T-helper 1 cell treated with Interleukin-12 subunit alpha and Interleukin-12 subunit beta and Interleukin-4 antibody, amounts not matched to agents 30 μg/mL and 1 μg/mL, for 36 hours (primary cell): ENCODE results near the gene GAL3ST2.
"Not testable (repeated sequence)": the region's sequence is repeated elsewhere in the genome, so short reads cannot be mapped to it uniquely, and the experiment has no call there.

ENCODE experiments used
- H3K27ac Mint-ChIP-seq: one replicate; pipeline ENCODE4 v1.8.0; 2021; ENCODE audit warnings: mild to moderate bottlenecking, mixed read lengths
- H3K27me3 Mint-ChIP-seq: one replicate; pipeline ENCODE4 v1.8.0; 2021; ENCODE audit warnings: low read depth, mixed read lengths
- H3K36me3 Mint-ChIP-seq: one replicate; pipeline ENCODE4 v1.8.0; 2021; ENCODE audit warnings: low read depth, mixed read lengths
- H3K4me1 Mint-ChIP-seq: one replicate; pipeline ENCODE4 v1.8.0; 2021; ENCODE audit warnings: low read depth, mixed read lengths
- H3K4me3 Mint-ChIP-seq: one replicate; pipeline ENCODE4 v1.8.0; 2021; ENCODE audit warnings: mild to moderate bottlenecking, moderate library complexity, mixed read lengths
- H3K9me3 Mint-ChIP-seq: one replicate; pipeline ENCODE4 v1.8.0; 2021; ENCODE audit warnings: mixed read lengths

The GAL3ST2 gene

DNA sequence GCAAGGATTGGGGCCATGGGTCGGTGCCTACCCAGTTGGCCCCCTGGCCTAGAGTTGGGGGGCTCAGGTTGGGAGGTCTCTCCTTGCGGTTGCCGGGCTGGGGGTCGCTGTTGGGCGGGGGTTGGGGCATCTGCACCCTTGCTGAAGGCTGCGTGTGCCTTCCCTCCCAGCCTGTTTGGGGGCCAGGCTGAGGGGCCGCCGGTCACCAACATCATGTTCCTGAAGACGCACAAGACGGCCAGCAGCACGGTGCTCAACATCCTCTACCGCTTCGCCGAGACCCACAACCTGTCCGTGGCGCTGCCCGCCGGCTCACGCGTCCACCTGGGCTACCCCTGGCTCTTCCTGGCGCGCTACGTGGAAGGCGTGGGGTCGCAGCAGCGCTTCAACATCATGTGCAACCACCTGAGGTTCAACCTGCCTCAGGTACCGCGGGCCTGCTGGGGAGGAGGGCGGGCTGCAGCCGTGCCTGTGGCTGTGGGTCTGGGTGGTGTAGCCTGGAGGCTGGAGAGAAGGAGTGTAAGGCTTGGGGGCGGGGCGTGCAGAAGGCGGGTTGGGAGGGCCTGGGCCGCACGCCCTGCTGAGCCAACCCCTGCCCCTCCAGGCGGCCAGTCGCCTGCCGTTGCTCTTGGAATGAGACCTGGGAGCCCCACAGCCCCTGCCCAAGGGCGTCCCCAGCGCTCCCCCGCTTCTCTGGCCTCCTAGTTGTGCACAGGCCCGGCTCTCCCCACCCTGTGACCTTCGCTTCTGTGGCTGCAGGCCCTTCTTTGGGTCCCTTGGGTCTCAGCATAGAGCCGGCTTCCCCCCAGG is 25.2 kb downstream of the GAL3ST2 start:
- no peaks in the 10 kb centered on the region for H3K9me3 Mint-ChIP-seq
- no peaks in the 10 kb centered on the region for H3K36me3 Mint-ChIP-seq
- no peak overlapping the region for H3K27ac Mint-ChIP-seq
- H3K27me3 Mint-ChIP-seq: no peaks in the 10 kb centered on the region
- peaks cover 7% of the 10 kb centered on the region for H3K4me1 Mint-ChIP-seq
- H3K4me3 Mint-ChIP-seq: no peak overlapping the region

DNA sequence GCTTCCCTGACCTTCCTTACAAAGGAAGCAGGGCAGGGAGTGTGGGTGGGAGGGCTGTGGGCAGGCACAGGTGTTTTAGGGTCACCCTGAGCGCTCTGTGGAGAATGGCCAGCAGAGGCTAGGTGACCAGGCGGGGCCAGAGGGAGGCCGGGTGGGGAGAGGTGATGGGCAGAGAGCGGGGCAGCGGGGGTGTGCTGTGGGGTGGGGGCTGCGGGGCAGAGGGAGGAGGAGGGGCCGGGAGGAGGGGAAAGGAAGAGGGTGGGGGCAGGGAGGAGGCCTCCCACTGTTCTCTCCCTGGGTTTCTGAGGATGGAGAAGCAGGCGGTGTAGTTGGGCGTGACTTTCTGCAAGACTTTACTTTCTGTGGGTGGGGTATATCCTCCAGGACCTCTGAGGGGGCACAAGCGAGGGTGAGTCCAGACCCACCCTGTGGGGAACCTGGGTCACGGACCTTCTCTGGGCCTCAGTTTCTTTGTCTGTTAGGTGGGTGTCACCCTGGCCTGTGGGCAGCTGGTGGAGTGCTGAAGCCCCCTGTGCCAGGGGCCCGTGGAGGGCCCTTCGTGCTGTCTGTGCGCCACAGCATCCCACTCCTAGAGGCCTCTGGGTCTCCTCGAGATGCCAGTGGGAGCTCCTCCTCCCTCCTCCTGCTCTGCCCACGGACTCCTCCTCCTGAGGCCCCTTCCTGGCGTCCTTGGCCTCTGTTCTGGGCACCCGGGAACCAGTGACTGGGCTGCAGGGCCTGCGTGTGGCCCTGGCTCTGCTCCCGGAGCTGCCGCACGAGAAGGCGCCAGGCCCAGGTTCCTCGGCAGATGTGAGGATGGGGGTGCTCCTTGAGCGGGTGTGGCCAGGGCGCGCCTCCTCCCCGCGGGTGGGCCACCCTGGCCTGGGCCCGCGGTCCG is 26.0 kb downstream of the GAL3ST2 start:
- Mint-ChIP-seq H3K36me3 (no peaks in the 10 kb centered on the region), H3K27me3 (no peaks in the 10 kb centered on the region), H3K4me1 (peaks cover 7% of the 10 kb centered on the region), H3K9me3 (no peaks in the 10 kb centered on the region), H3K27ac (no peak overlapping the region), H3K4me3 (no peak overlapping the region)

DNA sequence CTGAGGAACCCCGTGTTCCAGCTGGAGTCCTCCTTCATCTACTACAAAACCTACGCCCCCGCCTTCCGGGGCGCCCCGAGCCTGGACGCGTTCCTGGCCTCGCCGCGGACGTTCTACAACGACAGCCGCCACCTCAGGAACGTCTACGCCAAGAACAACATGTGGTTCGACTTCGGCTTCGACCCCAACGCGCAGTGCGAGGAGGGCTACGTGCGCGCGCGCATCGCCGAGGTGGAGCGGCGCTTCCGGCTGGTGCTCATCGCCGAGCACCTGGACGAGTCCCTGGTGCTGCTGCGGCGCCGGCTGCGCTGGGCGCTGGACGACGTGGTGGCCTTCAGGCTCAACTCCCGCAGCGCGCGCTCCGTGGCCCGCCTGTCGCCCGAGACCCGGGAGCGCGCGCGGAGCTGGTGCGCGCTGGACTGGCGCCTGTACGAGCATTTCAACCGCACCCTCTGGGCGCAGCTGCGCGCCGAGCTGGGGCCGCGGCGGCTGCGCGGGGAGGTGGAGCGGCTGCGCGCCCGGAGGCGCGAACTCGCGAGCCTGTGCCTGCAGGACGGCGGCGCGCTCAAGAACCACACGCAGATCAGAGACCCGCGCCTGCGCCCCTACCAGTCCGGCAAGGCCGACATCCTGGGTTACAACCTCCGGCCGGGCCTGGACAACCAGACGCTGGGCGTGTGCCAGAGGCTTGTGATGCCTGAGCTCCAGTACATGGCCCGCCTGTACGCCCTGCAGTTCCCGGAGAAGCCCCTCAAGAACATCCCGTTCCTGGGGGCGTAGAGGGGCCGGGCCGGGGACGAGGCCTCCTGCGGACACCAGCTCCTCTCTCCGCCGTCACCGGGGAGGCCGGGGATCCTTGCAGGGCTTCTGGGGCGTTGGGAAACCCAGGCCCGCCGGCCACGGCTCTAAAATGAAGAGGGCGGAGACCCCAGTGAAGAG is 27.0 kb downstream of the GAL3ST2 start:
- peak overlapping the region; percentile 66 for H3K4me3 Mint-ChIP-seq
- H3K9me3 Mint-ChIP-seq: no peaks in the 10 kb centered on the region
- H3K27ac Mint-ChIP-seq: no peak overlapping the region
- H3K4me1 Mint-ChIP-seq: peaks cover 7% of the 10 kb centered on the region
- H3K27me3 Mint-ChIP-seq: no peaks in the 10 kb centered on the region
- H3K36me3 Mint-ChIP-seq: no peaks in the 10 kb centered on the region

DNA sequence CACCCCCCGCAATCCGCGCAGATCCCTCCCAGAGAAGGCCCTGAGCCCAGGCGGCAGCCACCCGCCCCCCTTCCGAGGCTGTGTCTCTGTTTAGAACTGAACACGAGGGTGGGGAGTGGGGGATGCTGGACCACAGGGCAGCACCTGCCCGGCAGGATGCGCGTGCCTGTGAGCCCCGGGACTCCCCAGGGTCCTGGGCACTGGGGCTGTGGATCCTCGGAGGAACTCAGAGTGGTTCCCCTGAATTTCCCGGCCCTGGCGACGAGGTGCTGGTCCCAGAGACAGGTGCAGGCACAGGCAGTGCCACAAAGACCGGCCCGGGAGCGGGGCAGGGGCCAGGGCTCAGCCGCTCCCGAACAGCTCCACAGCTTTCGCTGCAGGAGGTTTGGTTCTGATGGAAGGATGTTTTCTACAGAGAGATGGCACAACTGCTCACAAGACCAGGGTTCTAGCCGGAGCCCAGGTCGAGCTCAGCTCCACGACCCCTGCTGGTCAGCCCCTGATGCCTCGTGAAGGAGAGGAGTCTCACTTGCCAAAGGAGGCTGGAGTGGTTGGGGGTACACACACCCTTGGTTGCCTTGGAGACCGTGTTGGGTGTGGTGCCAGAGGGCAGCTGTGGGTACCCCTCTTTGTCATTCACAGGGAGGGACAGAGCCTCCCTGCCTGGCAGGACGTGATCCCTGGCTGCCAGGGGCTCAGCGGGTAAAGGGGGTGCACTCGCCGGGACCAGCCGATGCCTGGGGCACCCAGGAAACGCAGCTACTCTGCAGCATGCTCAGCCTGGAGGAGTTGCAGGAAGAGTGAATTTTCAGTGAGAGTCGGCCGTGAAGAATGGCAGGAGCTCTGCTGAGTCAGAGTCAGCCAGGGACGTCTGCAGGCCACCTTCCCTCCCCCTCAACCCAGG is 28.0 kb downstream of the GAL3ST2 start:
- no peaks in the 10 kb centered on the region for H3K9me3 Mint-ChIP-seq
- peak overlapping the region; percentile 21 for H3K4me3 Mint-ChIP-seq
- peaks cover 7% of the 10 kb centered on the region for H3K4me1 Mint-ChIP-seq
- no peaks in the 10 kb centered on the region for H3K36me3 Mint-ChIP-seq
- no peaks in the 10 kb centered on the region for H3K27me3 Mint-ChIP-seq
- no peak overlapping the region for H3K27ac Mint-ChIP-seq

DNA sequence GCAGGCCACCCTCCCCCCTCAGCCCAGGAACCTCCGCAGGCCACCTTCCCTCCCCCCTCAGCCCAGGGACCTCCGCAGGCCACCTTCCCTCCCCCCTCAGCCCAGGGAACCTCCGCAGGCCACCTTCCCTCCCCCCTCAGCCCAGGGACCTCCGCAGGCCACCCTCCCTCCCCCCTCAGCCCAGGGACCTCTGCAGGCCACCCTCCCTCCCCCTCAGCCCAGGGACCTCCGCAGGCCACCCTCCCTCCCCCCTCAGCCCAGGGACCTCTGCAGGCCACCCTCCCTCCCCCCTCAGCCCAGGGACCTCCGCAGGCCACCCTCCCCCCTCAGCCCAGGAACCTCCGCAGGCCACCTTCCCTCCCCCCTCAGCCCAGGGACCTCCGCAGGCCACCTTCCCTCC is 29.6 kb downstream of the GAL3ST2 start:
- H3K27ac Mint-ChIP-seq, H3K36me3 Mint-ChIP-seq, H3K4me3 Mint-ChIP-seq, H3K27me3 Mint-ChIP-seq, H3K9me3 Mint-ChIP-seq, H3K4me1 Mint-ChIP-seq: not testable (repeated sequence)

DNA sequence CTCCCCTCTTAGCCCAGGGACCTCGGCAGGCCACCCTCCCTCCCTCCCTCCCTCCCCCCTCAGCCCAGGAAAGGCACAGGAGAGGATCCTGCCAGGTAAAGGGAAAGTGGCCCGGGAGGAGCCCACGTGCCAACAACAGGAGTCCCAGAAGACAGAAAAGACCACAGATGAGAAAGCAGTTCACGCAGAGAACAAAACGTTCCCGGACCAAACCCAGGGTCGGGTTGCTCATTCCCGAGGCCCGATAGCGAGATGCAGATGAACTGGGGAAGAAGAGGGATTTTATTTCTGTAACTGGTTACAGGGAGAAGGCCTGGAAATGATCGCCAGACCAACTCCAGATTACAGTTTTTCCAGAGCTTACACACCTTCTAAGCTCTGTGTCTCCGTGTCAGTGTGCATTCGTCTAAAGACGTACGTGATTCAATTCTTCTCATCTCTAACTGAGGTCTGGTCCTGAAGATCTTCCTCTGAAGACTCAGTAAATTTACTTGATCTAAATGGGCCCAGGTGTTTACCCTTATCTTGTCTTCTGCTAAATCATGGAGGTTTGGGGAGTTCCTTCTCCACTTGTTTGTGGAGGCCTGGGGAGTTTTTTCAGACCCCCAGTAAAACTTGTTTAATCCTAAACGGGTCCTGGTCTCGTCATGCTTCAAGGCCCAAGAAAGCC is 31.6 kb downstream of the GAL3ST2 start:
- Mint-ChIP-seq H3K9me3 (no peaks in the 10 kb centered on the region), H3K27me3 (no peaks in the 10 kb centered on the region), H3K36me3 (no peaks in the 10 kb centered on the region), H3K4me3 (no peak overlapping the region), H3K4me1 (peaks cover 7% of the 10 kb centered on the region), H3K27ac (peak overlapping the region; percentile 7)

DNA sequence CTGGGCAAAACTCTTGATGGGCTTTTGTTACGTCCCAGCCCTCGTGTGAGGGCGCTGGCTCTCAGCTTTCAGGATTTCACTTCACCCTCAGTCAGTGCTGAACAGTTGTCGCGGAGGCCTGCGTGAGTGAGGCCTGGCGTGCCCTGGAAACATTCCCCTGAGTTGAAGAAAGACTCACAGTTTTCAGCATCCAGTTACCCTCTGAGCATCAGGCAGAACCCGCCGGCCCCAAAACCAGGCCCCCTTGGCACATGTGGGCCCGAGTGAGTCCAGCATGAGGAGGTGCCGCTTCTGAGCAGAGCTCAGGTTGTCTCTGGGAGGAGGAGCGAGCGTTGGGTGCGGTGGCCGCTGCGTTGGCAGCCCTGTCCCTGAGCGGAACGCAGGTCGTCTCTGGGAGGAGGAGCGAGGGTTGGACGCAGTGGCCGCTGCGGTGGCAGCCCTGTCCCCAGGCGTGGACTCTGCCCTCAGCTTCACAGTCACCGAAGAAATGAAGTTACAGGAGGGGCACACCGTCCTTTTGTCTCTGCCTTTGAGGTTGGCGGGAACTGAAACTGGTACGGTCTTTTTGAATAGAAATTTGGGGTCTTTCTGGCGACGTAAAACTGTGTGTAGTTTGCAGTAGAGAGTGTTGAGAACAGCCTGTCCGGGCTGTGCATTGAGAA is 32.2 kb downstream of the GAL3ST2 start, which contains the start of gene NEU4:
NEU4 (plus strand) TSS at position 473 of the 662 bp plus-strand sequence. CDS start 5,292 bp downstream, outside the sequence.
- Mint-ChIP-seq H3K27ac (peak within 1 kb of the TSS; percentile 7), H3K4me1 (peaks cover 4% of the 10 kb centered on the region), H3K27me3 (no peaks in the 10 kb centered on the region), H3K36me3 (no peaks in the 10 kb centered on the region), H3K4me3 (no peak within 1 kb of the TSS), H3K9me3 (no peaks in the 10 kb centered on the region)

DNA sequence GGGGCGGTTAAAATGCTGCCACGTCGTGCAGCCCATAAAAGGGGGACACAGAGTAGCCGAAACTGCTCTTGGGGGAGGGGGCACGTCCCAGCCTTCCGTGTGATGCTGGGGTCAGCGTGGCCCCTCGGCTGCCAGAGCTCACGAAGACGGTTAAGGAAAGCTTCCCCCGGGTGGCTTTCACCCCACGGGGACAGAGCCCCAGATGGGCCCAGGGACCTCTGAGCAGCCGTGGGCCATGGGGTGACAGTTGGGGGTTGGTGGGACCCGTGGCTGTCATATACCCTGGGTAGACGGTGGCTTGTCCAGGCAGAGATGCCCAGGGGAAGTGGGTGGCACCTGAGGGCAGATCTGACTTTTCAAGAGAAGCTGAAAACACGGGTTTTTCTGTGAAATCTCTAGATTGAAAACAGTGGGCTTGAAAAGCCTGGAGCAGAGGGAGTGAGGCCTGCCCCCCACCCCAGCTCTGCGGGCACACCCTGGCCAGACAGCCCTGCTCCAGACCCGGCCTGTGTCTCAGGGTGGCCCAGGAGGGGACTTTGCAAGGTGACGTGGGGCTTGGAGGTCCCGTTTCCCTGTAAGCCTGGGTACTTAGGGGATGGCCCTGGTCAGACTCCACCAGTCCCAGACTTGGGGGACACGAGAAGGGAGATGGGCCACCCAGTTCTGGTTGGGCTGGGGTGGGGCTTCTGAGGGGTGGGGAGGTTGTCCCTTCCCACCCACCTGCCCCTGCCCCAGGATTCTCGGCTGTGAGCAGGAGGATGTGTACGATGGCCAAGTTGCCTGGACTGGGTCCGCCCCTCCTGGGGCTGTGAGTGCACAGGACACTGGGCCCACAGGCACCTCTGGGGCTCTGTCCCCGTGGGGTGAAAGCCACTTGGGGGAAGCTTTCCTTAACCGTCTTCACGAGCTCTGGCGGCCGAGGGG is 33.0 kb downstream of the GAL3ST2 start:
- Mint-ChIP-seq H3K4me3 (no peak overlapping the region), H3K4me1 (peaks cover 3% of the 10 kb centered on the region), H3K36me3 (no peaks in the 10 kb centered on the region), H3K27ac (no peak overlapping the region), H3K9me3 (no peaks in the 10 kb centered on the region), H3K27me3 (no peaks in the 10 kb centered on the region)

DNA sequence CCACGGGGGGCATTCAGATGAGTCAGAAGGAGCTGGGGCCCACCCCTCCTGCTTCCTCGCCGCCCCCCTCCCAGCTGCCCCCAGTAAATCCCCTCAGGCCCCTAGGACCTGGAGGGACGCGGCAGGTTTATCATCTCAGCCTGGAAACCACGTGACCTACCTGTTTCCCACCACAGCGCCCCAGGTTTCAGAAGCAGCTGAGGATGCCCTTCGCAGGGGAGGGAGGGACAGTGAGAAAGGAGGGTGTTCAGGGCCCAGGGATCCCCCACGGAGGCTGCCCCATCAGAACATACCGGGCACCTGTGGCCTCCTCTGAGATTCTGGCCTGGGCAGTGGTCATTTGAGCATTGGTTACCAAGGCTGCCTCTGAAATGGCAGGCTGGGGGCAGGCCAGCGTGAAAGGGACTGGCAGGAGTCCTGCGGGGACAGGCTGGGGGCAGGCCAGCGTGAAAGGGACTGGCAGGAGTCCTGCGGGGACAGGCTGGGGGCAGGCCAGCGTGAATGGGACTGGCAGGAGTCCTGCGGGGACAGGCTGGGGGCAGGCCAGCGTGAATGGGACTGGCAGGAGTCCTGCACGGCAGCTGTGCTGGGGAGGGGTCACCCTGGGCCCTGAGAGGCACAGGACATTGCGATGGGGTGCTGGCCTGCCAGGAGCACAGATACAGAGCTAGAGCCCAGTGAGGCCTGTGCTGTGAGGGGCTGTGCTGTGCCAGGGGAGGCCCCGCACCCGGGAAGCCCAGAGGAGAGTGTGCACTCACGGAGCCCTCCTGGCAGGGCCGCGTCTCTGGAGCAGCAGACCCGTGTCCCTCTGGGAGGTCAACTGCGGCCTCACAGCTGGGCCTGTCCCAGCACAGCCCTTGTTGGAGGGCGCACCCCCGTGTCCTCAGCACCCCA is 33.9 kb downstream of the GAL3ST2 start:
- Mint-ChIP-seq H3K4me1 (no peaks in the 10 kb centered on the region), H3K27me3 (no peaks in the 10 kb centered on the region), H3K27ac (no peak overlapping the region), H3K36me3 (no peaks in the 10 kb centered on the region), H3K4me3 (no peak overlapping the region), H3K9me3 (no peaks in the 10 kb centered on the region)

DNA sequence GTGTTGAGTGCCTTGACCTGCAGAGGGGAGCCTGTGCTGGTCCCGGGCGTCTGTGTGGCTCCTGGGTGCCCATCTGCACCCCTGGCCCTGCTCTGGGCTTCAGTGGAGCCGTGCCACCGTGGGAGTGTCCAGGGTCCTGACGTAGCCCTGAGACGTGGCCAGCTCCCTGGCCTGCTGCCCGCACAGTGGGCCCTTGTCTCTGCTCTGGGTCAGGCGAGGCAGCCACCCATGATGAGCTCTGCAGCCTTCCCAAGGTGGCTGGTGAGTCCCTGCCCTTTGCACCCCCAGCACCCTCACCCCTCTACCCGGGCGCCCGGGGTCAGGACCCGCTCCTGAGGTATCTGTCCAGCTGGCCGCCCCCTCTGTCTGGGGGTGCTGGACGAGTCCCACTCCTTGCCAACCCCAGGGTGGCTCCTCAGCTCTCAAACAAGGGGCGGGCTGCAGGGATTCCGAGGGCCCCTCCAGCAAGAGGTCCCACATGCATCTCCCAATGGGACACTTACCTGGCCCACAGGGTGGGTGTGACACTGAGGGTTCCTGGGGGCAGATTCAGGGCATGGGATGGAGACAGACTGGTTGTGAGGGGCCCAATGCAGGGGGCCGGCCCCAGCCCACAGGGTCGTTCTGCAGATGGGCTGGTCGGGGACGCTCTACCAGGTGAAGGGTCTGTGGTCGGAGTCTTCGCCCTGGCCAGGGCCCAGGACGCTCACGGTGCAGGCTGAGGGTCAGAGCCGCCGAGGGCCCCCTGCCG is 34.8 kb downstream of the GAL3ST2 start:
- no peak overlapping the region for H3K27ac Mint-ChIP-seq
- H3K9me3 Mint-ChIP-seq: no peaks in the 10 kb centered on the region
- no peak overlapping the region for H3K4me3 Mint-ChIP-seq
- H3K27me3 Mint-ChIP-seq: no peaks in the 10 kb centered on the region
- no peaks in the 10 kb centered on the region for H3K36me3 Mint-ChIP-seq
- no peaks in the 10 kb centered on the region for H3K4me1 Mint-ChIP-seq
